Measurements from ENCODE around the gene BNC1. TPM values are rescaled to one million over a fixed set of nuclear protein-coding genes. Genes with fewer than 3 reads are reported as not detected.

The BNC1 gene
- total and polyA plus RNA-seq, 8 donors, result 0.15 to 1.6 (median 0.97) TPM

DNA sequence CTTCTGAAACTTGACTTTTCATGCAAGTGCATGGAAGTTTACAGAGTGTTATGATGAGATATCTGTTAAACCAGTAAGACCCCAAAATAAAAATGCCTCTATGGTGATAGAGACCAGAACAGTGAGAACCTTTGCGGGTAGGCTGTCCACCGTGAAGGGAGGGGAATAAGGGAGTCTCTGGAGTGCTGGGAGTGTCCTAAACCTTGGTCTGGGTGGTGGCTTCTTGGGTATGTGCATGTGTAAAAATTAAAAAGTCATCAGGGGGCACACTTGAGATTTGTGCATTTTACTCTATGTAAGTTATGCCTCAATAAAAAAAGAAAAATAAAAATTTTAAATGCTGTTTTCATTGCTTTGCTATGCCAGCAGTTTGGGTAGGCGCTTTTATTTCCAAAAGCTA is 38.2 kb upstream of the BNC1 start:
- H3K36me3 ChIP-seq, result no peaks in the 10 kb centered on the region
- no peak overlapping the region for H3K4me3 ChIP-seq
- ATAC-seq (no peak), DNase-seq (no peak)
- H3K9me3 ChIP-seq, result no peaks in the 10 kb centered on the region
- no peaks in the 10 kb centered on the region for H3K27me3 ChIP-seq
- intact Hi-C loops (cut with DNase I), result no loop called here
- H3K27ac ChIP-seq, result no peak overlapping the region
- H3K4me1 ChIP-seq, result no peaks in the 10 kb centered on the region
- TF ChIP-seq, protein P1, sequence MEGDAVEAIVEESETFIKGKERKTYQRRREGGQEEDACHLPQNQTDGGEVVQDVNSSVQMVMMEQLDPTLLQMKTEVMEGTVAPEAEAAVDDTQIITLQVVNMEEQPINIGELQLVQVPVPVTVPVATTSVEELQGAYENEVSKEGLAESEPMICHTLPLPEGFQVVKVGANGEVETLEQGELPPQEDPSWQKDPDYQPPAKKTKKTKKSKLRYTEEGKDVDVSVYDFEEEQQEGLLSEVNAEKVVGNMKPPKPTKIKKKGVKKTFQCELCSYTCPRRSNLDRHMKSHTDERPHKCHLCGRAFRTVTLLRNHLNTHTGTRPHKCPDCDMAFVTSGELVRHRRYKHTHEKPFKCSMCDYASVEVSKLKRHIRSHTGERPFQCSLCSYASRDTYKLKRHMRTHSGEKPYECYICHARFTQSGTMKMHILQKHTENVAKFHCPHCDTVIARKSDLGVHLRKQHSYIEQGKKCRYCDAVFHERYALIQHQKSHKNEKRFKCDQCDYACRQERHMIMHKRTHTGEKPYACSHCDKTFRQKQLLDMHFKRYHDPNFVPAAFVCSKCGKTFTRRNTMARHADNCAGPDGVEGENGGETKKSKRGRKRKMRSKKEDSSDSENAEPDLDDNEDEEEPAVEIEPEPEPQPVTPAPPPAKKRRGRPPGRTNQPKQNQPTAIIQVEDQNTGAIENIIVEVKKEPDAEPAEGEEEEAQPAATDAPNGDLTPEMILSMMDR (IDR thresholded peaks at IDR 0.05), result no peak

DNA sequence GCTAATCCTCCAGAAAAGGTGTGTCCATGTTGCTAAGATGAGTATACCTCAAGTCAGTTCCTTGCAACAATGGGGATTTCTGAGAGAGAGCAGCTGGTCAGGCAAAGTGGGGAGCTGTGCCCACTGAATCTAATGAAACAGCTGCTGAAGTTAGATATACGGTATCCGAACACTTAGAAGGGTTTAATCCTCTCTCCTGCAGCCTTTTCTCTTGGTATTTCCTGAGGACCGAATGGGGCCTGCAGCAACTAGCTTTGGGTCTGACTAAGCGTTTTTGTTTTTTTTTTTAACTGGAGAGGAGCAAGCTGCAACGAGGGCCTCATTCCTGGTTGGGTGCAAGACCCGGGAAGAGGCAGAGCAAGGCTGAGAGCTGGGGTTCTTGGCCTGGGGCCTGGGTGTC is 37.6 kb upstream of the BNC1 start:
- no peaks in the 10 kb centered on the region for H3K9me3 ChIP-seq
- no peak for DNase-seq
- no peak overlapping the region for H3K4me3 ChIP-seq
- no peak for ATAC-seq
- H3K27ac ChIP-seq, result no peak overlapping the region
- H3K4me1 ChIP-seq, result no peaks in the 10 kb centered on the region
- intact Hi-C loops (cut with DNase I), result no loop called here
- H3K27me3 ChIP-seq, result no peaks in the 10 kb centered on the region
- H3K36me3 ChIP-seq, result no peaks in the 10 kb centered on the region
- TF ChIP-seq, protein P1 (IDR thresholded peaks at IDR 0.05), result no peak

DNA sequence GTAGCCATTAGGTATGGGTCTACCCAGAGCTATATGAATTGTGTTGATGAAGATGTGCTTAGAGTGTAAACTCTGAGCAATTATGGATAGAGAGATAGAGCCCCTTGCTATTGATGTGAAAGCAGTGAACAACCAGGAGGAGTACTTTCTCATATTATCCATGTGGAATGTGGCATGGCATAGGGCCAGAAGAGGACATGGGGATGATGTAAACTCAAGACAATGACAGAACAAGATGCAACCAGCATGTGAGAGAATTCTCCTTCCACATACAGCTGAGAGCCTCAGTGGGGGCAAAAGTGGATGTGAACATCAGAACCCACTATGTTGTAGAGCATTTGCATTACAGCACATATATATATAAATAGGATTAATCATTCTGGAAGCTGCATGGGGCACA is 36.4 kb upstream of the BNC1 start:
- H3K9me3 ChIP-seq, result no peaks in the 10 kb centered on the region
- DNase-seq, result no peak
- H3K4me3 ChIP-seq, result no peak overlapping the region
- TF ChIP-seq, protein P1 (IDR thresholded peaks at IDR 0.05), result no peak
- intact Hi-C loops (cut with DNase I), result no loop called here
- H3K27ac ChIP-seq, result no peak overlapping the region
- no peaks in the 10 kb centered on the region for H3K36me3 ChIP-seq
- no peaks in the 10 kb centered on the region for H3K4me1 ChIP-seq
- H3K27me3 ChIP-seq, result no peaks in the 10 kb centered on the region
- ATAC-seq, result no peak

DNA sequence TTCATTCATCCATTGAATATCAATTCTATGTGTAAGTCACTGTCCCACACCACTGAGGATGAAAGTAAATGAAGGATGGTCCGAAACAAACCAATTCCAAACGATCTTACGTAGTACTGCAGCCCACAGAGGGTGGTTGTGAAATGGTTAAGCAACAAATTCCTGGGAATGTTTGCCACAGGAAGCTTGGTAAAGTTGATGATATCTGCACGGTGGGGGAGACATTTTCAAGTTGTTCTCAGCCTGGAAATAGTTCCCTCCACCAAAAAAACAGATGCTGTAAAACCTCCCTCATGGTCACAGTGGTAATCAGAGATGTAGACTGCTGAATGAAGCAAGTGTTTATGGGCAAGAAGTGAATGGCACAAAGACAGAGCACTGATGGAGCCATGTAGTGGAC is 35.9 kb upstream of the BNC1 start:
- no peak for ATAC-seq
- Histone ChIP-seq H3K27me3 (no peaks in the 10 kb centered on the region), H3K27ac (no peak overlapping the region), H3K36me3 (no peaks in the 10 kb centered on the region), H3K9me3 (no peaks in the 10 kb centered on the region), H3K4me1 (no peaks in the 10 kb centered on the region), H3K4me3 (no peak overlapping the region)
- intact Hi-C loops (cut with DNase I), result no loop called here
- DNase-seq, result no peak
- TF ChIP-seq, protein P1 (IDR thresholded peaks at IDR 0.05), result no peak

DNA sequence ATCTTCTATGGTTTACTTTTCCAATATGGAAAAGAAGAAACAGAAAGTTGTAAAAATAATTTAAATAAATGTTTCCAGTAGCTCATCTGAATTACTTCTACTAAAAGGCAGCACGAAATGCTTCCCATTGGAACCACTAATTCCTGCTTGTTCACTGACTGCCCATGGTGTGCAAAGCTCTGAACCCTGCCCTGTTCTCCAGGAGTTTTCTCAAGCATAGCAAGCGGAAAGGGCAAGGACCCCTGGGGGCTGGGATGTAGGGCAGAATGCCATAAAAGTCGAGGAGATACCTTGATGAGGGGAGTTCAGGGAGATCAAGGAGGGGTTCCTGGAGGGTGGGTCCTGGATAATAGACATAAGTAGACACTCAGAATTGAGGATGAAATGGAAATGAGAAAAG is 35.3 kb upstream of the BNC1 start:
- intact Hi-C loops (cut with DNase I), result no loop called here
- TF ChIP-seq, protein P1 (IDR thresholded peaks at IDR 0.05), result no peak
- Histone ChIP-seq H3K27me3 (no peaks in the 10 kb centered on the region), H3K27ac (no peak overlapping the region), H3K4me1 (no peaks in the 10 kb centered on the region), H3K9me3 (no peaks in the 10 kb centered on the region), H3K36me3 (no peaks in the 10 kb centered on the region), H3K4me3 (no peak overlapping the region)
- ATAC-seq (no peak), DNase-seq (no peak)
